HG02973 (cell line): ENCODE data around the gene MRPL20.

ENCODE experiments used
- ATAC-seq: cut with Tn5 transposase; IDR thresholded peaks from one replicate; pipeline ENCODE4 v1.9.1; 2021; ENCODE audit warnings: moderate library complexity; ENCODE audit not compliant: unreplicated experiment

The MRPL20 gene

GRCh38 chr1:1366699-1367066 lies 40.4 kb downstream of the MRPL20 start:
- no peak for ATAC-seq

DNA sequence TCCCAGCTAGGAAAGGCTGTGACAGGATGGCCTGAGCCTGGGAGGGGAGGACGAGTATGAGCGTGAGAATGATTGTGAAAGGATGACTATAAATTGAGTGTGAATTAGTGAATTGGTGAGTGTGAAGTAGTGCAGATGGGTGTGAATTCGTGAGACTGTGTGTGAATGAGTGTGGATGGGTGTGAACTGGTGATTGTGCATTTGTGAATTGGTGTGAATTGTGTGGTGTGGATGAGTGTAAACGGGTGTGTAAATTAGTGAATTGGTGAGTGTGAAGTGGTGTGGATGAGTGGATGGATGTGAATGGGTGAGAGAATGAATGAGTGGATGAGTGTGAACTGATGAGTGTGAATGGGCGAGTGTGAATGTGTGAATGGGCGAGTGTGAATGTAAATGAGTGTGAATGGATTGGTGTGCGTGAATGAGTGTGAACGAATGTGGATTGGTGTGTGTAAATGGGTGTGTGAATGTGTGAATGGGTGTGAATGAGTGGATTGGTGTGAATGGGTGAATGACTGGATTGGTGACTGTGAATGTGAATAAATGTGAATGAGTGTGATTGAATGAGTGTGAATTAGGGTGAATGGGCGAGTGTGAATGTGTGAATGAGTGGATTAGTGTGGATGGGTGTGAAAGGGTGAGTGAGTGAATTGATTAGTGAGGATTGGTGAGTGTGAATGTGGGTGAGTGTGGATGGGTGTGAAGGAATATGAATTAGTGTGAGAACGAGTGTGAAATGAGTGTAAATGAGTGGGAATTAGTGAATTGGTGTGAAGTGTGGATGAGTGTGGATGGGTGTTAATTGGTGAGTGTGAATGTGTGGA lies 41.0 kb downstream of the MRPL20 start:
- no peak for ATAC-seq

GRCh38 chr1:1364266-1364665 lies 42.8 kb downstream of the MRPL20 start:
- no peak for ATAC-seq

- no peak for ATAC-seq
Measured at GRCh38 chr1:1361982-1362423, 45.1 kb downstream of the MRPL20 start.

- ATAC-seq, result no peak
Measured at GRCh38 chr1:1361233-1361981, 45.7 kb downstream of the MRPL20 start.

GRCh38 chr1:1360506-1361169 lies 46.5 kb downstream of the MRPL20 start:
- no peak for ATAC-seq

- ATAC-seq, result no peak
Measured at GRCh38 chr1:1359664-1360468, 47.2 kb downstream of the MRPL20 start.

GRCh38 chr1:1359308-1359663 lies 47.8 kb downstream of the MRPL20 start:
- ATAC-seq, result no peak

DNA sequence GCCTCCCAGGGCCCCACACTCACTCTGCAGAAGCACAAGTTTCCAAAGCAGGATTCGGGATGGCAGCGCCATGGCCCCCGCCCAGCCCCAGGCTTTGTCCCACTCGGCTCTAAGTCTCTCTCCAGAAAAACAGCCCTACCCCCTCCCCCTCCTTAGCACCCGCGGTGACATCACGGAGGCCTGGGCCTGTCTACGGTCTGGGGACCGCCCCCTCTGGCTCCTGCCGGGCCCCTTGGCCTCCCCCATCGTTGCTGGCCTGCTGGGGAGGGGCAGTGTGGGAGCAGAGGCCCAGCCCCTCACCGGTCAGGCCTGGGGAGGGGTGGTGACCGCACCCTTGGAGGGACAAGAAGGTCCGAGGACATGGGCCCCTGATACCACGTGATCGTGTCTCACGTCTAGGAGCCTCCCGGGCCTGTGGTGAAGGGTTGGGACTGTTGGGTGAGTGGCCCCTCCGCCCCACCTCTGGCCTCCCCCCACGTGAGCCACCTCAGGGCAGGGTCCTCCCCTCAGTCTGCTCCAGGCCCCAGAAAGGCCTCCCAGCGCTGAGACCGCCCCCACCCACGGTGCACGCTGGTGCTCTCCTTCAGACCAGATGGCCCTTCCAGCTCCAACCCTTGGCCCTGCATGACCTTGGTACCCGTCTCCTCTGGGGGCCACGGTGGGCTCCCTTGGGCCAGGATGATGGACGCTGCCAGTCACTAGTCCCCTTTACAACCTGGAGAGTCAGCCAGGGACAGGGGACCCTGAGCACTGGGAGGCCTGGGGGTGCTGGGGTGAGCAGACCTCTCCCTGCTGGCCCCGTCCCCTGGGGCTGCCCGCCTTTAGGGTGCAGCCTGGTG lies 48.4 kb downstream of the MRPL20 start, which contains the start of gene MXRA8:
Gene MXRA8 (minus strand): TSS at position 123 of the 839 bp plus-strand sequence. CDS start 51 bp downstream, at position 72.
- no peak for ATAC-seq

GRCh38 chr1:1357871-1358432 lies 49.1 kb downstream of the MRPL20 start:
- no peak for ATAC-seq

DNA sequence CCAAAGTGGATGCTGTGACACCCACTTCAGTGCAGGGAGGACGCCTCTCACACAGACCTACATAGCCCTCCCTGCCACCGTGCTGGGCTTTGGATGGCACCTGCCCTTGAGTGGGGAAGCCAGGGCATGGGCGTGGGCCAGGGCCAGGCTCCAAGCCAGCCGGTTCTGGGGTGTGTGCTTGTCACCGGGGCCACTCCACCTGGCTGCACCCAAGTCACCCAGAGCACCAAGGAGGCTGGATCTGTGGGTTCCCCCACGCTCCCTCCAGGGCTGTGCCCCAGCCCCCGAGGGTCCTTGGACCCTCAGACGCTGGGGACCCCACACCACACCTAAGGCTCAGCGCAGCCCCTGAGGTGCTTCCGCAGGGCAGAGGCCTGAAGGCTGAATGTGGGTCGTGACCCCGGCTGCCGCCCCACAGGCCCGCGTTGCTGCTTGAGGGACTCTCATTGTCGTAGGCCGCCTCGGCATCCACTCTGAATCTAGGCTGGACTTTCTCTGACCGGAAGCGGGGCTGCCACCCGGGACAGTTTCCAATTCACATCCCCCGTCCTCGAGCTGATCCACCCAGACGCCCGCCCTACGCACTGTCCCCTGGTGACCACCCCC lies 50.2 kb downstream of the MRPL20 start:
- ATAC-seq, result no peak

DNA sequence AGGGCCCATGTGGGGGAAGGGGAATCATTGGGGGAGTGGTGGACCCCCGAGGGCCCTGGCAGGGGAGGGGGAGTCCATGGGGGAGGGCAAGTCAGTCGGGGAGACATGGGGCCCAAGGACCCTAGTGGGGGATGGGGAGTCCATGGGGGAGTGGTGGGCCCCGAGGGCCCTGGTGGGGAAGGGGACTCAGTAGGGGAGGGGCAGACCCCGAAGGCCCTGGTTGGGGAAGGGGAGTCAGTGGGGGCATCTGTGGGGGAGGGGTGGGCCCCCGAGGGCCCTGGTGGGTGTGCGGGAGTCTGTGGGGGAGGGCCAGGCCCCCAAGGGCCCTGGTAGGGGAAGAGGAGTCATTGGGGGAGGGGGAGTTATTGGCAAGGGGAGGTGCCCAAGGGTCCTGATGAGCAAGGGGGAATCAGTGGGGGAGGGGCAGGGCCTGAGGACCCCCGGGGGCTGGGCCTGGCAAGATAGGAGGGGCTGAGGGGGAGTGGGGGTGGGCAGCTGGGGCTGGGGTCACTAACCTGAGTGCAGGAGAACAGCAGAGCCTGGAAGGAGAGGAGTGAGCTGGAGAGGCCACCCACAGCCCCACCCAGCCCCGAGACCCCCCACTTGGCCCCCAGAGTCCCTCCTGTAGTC lies 50.8 kb downstream of the MRPL20 start:
- ATAC-seq, result no peak

GRCh38 chr1:1355416-1355815 lies 51.7 kb downstream of the MRPL20 start:
- ATAC-seq, result no peak

GRCh38 chr1:1354271-1355247 lies 52.5 kb downstream of the MRPL20 start:
- ATAC-seq, result no peak

GRCh38 chr1:1353389-1354151 lies 53.5 kb downstream of the MRPL20 start:
- no peak for ATAC-seq

DNA sequence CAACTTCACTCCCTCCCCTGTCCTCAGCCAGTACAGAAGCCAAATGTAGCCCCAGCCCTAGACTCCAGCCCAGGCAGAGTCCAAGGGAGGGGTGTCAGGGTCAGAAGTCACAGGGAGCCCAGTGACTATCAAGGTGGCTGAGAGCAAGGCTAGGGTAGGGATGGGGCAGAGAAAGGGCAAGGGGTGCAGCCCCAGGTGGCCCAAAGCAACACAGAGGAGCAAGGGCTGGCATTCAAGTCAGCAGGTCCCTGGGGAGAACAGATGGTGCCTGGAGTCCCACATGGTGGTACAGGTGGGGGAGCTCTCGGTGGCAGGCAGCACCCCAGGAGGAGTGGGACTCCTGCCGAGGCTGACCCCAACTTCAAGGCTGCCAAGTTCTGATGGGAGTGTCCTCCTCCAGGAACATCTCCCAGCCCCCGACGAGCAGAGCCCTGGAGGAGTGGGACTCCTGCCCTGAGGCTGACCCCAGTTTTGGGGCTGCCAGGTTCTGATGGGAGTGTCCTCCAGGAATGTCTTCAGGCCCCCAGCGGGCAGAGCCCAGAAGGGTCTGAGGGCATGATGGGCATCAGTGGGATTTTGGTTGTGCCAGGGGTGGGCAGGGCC lies 54.2 kb downstream of the MRPL20 start:
- no peak for ATAC-seq
